HG02981 (cell line): ENCODE measurements around the gene ATP8A2.
A peak's percentile ranks its signal among the peaks of the same experiment; 100 is the strongest.
"Not testable (repeated sequence)": the region's sequence is repeated elsewhere in the genome, so short reads cannot be mapped to it uniquely, and the experiment has no call there.

Experiments
- ATAC-seq: cut with Tn5 transposase; IDR thresholded peaks from one replicate; pipeline ENCODE4 v1.9.1; 2021; ENCODE audit warnings: mild to moderate bottlenecking, moderate library complexity; ENCODE audit not compliant: unreplicated experiment

The ATP8A2 gene

DNA sequence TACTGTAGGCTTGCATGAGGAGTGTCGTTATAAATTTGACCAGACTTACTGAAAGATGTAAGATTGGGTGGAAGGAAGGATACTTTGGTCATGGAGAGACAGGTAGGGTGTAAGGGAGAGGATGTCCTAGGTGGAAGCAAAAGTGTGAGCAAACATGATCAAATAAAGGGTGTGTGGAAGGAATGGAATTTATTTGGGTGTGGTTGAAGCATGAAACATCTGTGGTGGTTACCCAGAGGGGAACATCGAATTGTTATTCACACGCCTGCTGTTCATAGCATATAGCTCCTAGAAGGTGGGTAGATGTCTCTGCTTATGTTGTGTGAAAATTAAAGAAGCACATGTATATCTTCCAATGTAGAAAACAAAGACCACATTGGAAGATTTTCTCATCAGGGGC, 157.7 kb downstream of the ATP8A2 start:
- ATAC-seq = no peak

DNA sequence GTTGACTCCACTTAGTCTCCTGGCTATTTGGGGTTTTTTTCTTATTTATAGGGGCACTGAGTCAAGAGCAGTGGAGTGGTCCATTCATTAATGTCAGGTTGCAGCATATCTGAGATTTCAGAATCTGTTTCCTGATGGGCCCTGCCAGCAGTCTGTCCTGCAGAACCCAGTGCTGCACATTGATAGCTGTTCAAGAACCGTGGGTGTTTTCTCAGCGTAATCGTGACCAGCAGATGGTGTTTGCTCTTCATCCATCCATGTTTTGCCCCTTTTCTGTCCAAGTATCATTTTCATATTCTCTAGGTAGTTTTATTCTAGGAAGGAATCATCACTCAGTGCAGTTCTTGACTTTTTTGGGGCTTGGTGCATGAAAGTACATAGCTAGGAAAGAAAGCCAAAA, 166.5 kb downstream of the ATP8A2 start:
- ATAC-seq = no peak

GRCh38 chr13:25541434-25542123, 169.8 kb downstream of the ATP8A2 start:
- peak; percentile 71 for ATAC-seq

- not testable (repeated sequence) for ATAC-seq
Measured at GRCh38 chr13:25548991-25549390, 177.2 kb downstream of the ATP8A2 start.

- ATAC-seq = no peak
Measured at GRCh38 chr13:25561812-25562211, 190.0 kb downstream of the ATP8A2 start.

GRCh38 chr13:25570185-25570584, 198.4 kb downstream of the ATP8A2 start:
- no peak for ATAC-seq

- ATAC-seq = no peak
Measured at GRCh38 chr13:25571237-25571636, 199.5 kb downstream of the ATP8A2 start.

GRCh38 chr13:25572171-25572570, 200.4 kb downstream of the ATP8A2 start:
- ATAC-seq = not testable (repeated sequence)

GRCh38 chr13:25574437-25575411, 202.9 kb downstream of the ATP8A2 start:
- peak; percentile 85 for ATAC-seq

- ATAC-seq = no peak
Measured at GRCh38 chr13:25575562-25575961, 203.8 kb downstream of the ATP8A2 start.

DNA sequence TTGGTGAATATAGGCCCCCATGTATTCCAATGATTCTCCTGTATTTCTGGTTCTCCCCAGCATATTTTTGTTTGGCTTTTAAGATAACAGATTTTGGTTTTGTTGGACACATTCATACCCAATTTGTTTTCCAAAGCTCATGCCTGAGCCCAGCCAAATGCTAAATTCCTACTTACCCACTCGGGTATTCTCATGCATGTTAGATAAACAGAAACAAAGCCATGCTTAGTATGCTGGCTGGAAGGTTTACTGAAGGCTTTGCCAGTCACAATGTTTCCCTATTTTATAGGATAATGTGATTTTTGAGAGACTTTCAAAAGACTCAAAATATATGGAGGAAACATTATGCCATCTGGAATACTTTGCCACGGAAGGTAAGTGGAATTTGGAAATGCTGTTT, 206.8 kb downstream of the ATP8A2 start:
- ATAC-seq = no peak

DNA sequence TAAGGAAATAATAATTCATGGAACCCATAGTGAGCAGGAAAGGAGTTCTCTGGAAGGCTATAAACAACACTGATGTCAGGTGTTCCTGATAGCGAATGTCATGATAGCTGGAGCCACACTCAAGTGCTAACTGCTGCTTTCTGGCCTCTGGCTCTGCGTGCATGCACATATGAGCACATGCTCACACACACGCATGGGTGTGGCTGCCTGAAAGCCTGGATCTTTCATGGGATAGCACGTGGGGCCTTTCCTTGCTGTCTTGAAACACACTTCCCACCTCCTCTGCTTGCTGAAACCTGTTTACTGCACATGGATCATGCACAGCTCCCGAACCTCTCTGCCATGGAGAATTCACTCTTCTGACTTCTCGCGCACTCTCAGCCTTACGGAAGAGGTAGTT, 207.4 kb downstream of the ATP8A2 start:
- no peak for ATAC-seq

DNA sequence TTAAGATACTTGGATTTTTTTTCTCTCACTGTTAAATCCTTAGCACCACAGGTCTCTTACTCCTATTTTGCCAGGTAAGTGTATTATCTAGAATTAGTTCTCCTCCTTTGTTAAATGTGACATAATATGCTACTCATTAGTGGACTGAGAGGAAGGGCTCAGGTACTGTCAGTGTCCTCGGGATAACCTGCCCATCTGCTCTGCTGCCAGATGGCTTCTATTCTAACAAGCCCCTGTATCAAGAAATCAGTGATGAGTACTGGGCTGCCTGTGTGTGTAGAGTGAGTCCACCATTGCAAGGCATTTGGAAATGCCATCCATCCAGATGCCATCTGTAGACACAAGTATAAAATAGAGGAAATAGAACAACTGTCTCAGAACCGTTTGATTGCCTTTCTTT, 209.6 kb downstream of the ATP8A2 start:
- ATAC-seq = no peak

DNA sequence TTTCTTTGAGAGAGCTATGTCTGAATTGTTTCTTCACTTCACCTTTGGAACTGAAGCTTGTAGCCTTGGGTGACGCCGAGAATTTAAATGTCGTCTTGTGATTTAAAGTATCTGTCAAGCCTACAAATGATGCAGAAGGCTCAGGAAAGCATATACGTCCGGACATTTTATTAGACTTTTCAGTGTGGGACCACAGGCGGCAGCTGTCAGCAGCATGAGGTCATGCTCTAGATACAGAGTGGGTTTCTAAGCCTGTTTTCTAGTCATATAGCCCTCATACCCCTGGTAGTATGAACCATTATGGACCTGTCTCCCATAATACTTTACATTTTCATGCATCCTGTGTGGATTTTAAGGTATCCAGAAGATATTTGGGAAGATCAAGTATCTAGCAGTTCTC, 212.3 kb downstream of the ATP8A2 start:
- no peak for ATAC-seq

DNA sequence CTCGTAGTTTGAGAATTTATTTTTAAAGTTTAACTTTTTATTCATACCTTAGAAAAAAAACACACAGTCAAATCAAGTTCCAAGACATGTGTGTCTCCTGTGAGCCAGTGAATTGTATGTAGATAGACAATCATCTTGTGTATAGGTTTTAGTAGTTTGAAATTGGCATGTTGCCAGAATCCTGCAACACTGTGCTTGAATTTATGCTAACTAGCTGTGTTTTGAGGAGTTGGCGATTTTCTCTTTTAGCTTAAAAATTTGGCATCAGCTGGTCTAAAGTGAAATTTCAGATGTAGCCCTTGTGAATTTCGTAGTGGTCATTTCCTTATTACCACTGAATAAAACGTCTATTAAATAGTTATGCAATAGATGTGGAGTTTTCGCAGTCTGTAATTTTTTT, 213.2 kb downstream of the ATP8A2 start:
- no peak for ATAC-seq

- ATAC-seq = no peak
Measured at GRCh38 chr13:25587326-25587980, 215.7 kb downstream of the ATP8A2 start.

GRCh38 chr13:25588336-25589060, 216.7 kb downstream of the ATP8A2 start:
- ATAC-seq = no peak

GRCh38 chr13:25598421-25598820, 226.6 kb downstream of the ATP8A2 start:
- ATAC-seq = no peak

- ATAC-seq = no peak
Measured at GRCh38 chr13:25602176-25602575, 230.4 kb downstream of the ATP8A2 start.

- no peak for ATAC-seq
Measured at GRCh38 chr13:25604106-25604505, 232.3 kb downstream of the ATP8A2 start.

GRCh38 chr13:25607096-25607495, 235.3 kb downstream of the ATP8A2 start:
- no peak for ATAC-seq
